PC-3 (cell line): Measurements from ENCODE around the gene TAS2R38. TPM values are rescaled to one million over a fixed set of nuclear protein-coding genes. Genes with fewer than 3 reads are reported as not detected.

Experiments used
- ATAC-seq: fragments of 200-7000 bp; cut with Tn5 transposase; 2 replicates; pipeline ENCODE4 v1.9.1; 2020; ENCODE audit warnings: mild to moderate bottlenecking, moderate library complexity
- BruUV-seq: library from RNA; stranded (reverse); fragments of 400-500 nt; replicated peaks from 2 replicates; lab custom pipeline; 2021; lab: Mats Ljungman, UMichigan
- CTCF ChIA-PET: fragments of 300-600 bp; sonication (Branson Sonifier 250); formaldehyde crosslinking; loops from one replicate; lab custom pipeline; 2022; ENCODE audit warnings: antibody characterized with exemption; lab: Charles Lee
- POLR2A ChIA-PET: fragments of 300-600 bp; sonication (Branson Sonifier 250); formaldehyde crosslinking; loops from one replicate; lab custom pipeline; 2022; ENCODE audit warnings: antibody characterized with exemption; ENCODE audit not compliant: unreplicated experiment; lab: Charles Lee
- DNase-seq: peaks from one replicate; pipeline ENCODE4 v3.0.0-alpha.2; 2015
- H2AFZ ChIP-seq: fragments of 300-600 bp; sonication (generic); 2 replicates; pipeline ENCODE4 v1.6.0; 2016; ENCODE audit warnings: antibody characterized with exemption, low read length
- H3F3A ChIP-seq: fragments of 300-600 bp; sonication (generic); one replicate; pipeline ENCODE4 v1.6.0; 2017; ENCODE audit warnings: antibody characterized with exemption, low read length, control low read depth, mild to moderate bottlenecking; ENCODE audit not compliant: unreplicated experiment
- H3K27ac ChIP-seq: fragments of 300-600 bp; sonication (generic); 2 replicates; pipeline ENCODE4 v1.5.1; 2016; ENCODE audit warnings: mild to moderate bottlenecking, low read length
- H3K27me3 ChIP-seq: fragments of 300-600 bp; sonication (generic); 2 replicates; pipeline ENCODE4 v1.6.1; 2016; ENCODE audit warnings: low read length, mixed read lengths
- H3K36me3 ChIP-seq: fragments of 300-600 bp; sonication (generic); 2 replicates; pipeline ENCODE4 v1.6.1; 2016; ENCODE audit warnings: low read depth, mixed run types, low read length, mixed read lengths
- H3K4me1 ChIP-seq: fragments of 300-600 bp; sonication (generic); 2 replicates; pipeline ENCODE4 v1.5.1; 2016; ENCODE audit warnings: low read length; ENCODE audit not compliant: insufficient read depth
- H3K4me2 ChIP-seq: fragments of 300-600 bp; sonication (generic); 2 replicates; pipeline ENCODE4 v1.6.0; 2016; ENCODE audit warnings: low read length
- H3K4me3 ChIP-seq: fragments of 300-600 bp; sonication (generic); 2 replicates; pipeline ENCODE4 v1.5.1; 2016; ENCODE audit warnings: mild to moderate bottlenecking, low read length, mixed read lengths
- H3K79me2 ChIP-seq: fragments of 300-600 bp; sonication (generic); 2 replicates; pipeline ENCODE4 v1.6.1; 2017; ENCODE audit warnings: low read length, mixed read lengths
- H3K9ac ChIP-seq: fragments of 300-600 bp; sonication (generic); 2 replicates; pipeline ENCODE4 v1.6.0; 2016; ENCODE audit warnings: mild to moderate bottlenecking, low read length
- H3K9me2 ChIP-seq: fragments of 300-600 bp; sonication (generic); replicated peaks from 2 replicates; pipeline ENCODE4 v1.6.1; 2016; ENCODE audit warnings: mixed run types, low read length, mixed read lengths
- H3K9me3 ChIP-seq: fragments of 300-600 bp; sonication (generic); 2 replicates; pipeline ENCODE4 v1.6.1; 2016; ENCODE audit warnings: low read length, mixed read lengths
- H4K20me1 ChIP-seq: fragments of 300-600 bp; sonication (generic); 2 replicates; pipeline ENCODE4 v1.6.1; 2016; ENCODE audit warnings: low read length, mixed read lengths
- EZH2 ChIP-seq: fragments of 300-600 bp; sonication (generic); IDR thresholded peaks from one replicate; pipeline ENCODE4 v1.6.1; 2017; ENCODE audit warnings: antibody characterized with exemption, mild to moderate bottlenecking, low read length; ENCODE audit not compliant: unreplicated experiment
- EZH2phosphoT487 ChIP-seq: fragments of 300-600 bp; sonication (generic); IDR thresholded peaks from 2 replicates; pipeline ENCODE4 v1.6.1; 2018; ENCODE audit warnings: mild to moderate bottlenecking, antibody characterized with exemption, low read length, borderline replicate concordance
- intact Hi-C: fragments of 100-400 bp; cut with micrococcal nuclease; formaldehyde crosslinking; loops from 2 replicates; pipeline ENCODE4 v1.9.0; 2023
- total RNA-seq: library from RNA; depleted of rRNA; stranded (reverse); fragments of >200 nt; gene quantifications from 2 replicates; pipeline ENCODE4 v1.2.3, GENCODE V29; 2014
- TF ChIP-seq, protein P1 (sequence below): fragments of 300-600 bp; sonication (generic); conservative IDR thresholded peaks from 2 replicates; pipeline ENCODE4 v1.5.1; 2017; ENCODE audit warnings: antibody characterized with exemption, low read depth, mild to moderate bottlenecking, low read length

Gene TAS2R38
- total RNA-seq, 1 experiment from 2014 or later: not detected

DNA sequence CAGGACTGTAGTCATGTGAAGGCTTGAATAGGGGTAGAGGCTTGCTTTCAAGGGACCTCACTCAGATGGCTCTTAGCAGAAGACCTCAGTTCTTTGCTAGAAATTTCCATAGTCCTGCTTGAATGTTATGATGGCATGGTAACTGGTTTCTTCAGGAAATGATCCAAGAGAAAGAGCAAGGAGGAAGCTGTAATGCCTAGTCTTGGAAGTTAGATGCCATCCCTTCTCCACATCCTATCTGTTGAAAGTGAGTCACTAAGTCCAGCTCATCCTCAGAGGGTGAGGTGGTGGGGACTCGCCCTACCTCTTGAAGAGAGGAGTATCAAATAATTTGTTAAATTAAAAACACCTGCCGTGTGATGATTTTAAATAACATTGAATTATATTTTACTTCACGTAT is 26.7 kb upstream of the TAS2R38 start:
- Histone ChIP-seq H3K4me2 (no peak overlapping the region), H3K27me3 (peaks cover 10% of the 10 kb centered on the region), H2AFZ (no peak overlapping the region), H3K9ac (no peak overlapping the region), H3F3A (no peaks in the 10 kb centered on the region), H3K4me3 (no peak overlapping the region), H3K36me3 (no peaks in the 10 kb centered on the region), H3K9me2 (no peaks in the 10 kb centered on the region), H3K27ac (no peak overlapping the region), H3K79me2 (no peaks in the 10 kb centered on the region), H3K4me1 (no peaks in the 10 kb centered on the region), H3K9me3 (no peaks in the 10 kb centered on the region), H4K20me1 (no peaks in the 10 kb centered on the region)
- TF ChIP-seq EZH2phosphoT487: no peak
- TF ChIP-seq, protein P1, sequence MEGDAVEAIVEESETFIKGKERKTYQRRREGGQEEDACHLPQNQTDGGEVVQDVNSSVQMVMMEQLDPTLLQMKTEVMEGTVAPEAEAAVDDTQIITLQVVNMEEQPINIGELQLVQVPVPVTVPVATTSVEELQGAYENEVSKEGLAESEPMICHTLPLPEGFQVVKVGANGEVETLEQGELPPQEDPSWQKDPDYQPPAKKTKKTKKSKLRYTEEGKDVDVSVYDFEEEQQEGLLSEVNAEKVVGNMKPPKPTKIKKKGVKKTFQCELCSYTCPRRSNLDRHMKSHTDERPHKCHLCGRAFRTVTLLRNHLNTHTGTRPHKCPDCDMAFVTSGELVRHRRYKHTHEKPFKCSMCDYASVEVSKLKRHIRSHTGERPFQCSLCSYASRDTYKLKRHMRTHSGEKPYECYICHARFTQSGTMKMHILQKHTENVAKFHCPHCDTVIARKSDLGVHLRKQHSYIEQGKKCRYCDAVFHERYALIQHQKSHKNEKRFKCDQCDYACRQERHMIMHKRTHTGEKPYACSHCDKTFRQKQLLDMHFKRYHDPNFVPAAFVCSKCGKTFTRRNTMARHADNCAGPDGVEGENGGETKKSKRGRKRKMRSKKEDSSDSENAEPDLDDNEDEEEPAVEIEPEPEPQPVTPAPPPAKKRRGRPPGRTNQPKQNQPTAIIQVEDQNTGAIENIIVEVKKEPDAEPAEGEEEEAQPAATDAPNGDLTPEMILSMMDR: no peak
- TF ChIP-seq EZH2: no peak
- POLR2A ChIA-PET: no interaction called here
- intact Hi-C loops: no loop called here
- BruUV-seq: no TSS peak
- no peak for DNase-seq
- CTCF ChIA-PET: no interaction called here
- no peak for ATAC-seq

DNA sequence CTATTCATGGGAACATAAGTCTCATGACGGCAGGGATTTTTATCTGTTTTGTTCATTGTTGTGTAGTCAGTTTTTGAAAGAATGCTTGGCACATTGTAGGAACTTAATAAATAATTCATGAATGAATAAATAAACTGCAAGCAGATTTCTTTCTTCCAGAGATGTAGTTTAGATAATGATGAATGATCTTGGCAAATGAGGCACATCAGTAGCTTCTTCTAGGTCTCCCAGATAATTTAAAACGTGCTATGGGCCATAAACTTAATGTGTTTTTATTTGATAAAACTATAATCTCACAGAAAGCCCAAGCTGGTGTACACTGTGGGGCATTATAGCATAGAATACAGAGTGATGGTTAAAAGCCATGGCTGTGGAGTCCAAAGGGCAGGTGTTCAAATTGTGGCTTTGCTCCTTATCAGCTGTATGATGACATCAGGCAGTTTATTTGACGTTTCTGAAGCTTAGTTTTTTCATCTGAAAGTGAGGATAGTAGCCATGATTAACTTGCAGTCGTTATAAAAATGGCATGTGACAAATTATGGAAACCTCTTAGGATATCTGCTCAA is 25.6 kb upstream of the TAS2R38 start:
- intact Hi-C loops: no loop called here
- TF ChIP-seq EZH2phosphoT487: no peak
- TF ChIP-seq, protein P1: no peak
- no peak for TF ChIP-seq EZH2
- no peaks in the 10 kb centered on the region for H3K9me3 ChIP-seq
- no peaks in the 10 kb centered on the region for H3K9me2 ChIP-seq
- H4K20me1 ChIP-seq: no peaks in the 10 kb centered on the region
- ChIA-PET CTCF (no interaction called here), POLR2A (no interaction called here)
- ATAC-seq: no peak
- H2AFZ ChIP-seq: no peak overlapping the region
- H3K4me3 ChIP-seq: no peak overlapping the region
- H3K27ac ChIP-seq: no peak overlapping the region
- H3K4me1 ChIP-seq: no peaks in the 10 kb centered on the region
- H3K27me3 ChIP-seq: peaks cover 12% of the 10 kb centered on the region
- no peak for DNase-seq
- H3K9ac ChIP-seq: no peak overlapping the region
- H3K4me2 ChIP-seq: no peak overlapping the region
- H3F3A ChIP-seq: no peaks in the 10 kb centered on the region
- BruUV-seq: no TSS peak
- no peaks in the 10 kb centered on the region for H3K79me2 ChIP-seq
- no peaks in the 10 kb centered on the region for H3K36me3 ChIP-seq

DNA sequence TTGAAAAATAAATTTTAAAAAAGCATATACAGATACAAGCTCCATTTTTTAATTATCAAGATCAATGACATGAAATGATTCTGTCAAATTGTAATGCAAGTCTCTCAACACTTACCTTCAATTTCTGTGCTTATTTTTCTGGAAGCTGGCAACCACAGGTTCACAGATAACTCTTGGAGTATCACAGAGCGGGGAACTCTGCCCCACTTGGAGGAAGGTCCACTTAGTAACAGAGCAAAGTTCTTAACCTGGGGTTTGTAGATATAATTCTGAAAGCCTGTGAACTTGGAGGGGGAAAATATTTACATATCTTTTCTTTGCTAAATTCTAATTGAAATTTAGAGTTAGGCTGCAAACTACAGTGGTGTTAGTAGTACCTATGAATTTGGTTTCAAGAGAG is 19.8 kb upstream of the TAS2R38 start:
- BruUV-seq: no TSS peak
- no peak for ATAC-seq
- POLR2A ChIA-PET: no interaction called here
- no peak overlapping the region for H3K9ac ChIP-seq
- no peaks in the 10 kb centered on the region for H3K36me3 ChIP-seq
- no peaks in the 10 kb centered on the region for H4K20me1 ChIP-seq
- TF ChIP-seq EZH2: no peak
- TF ChIP-seq, protein P1: no peak
- TF ChIP-seq EZH2phosphoT487: no peak
- H3K9me2 ChIP-seq: no peaks in the 10 kb centered on the region
- H3K27me3 ChIP-seq: peaks cover 12% of the 10 kb centered on the region
- H3K27ac ChIP-seq: no peak overlapping the region
- CTCF ChIA-PET: no interaction called here
- no peak overlapping the region for H2AFZ ChIP-seq
- H3K79me2 ChIP-seq: no peaks in the 10 kb centered on the region
- intact Hi-C loops: no loop called here
- H3K4me3 ChIP-seq: no peak overlapping the region
- H3K4me2 ChIP-seq: no peak overlapping the region
- no peaks in the 10 kb centered on the region for H3K4me1 ChIP-seq
- no peak for DNase-seq
- no peaks in the 10 kb centered on the region for H3F3A ChIP-seq
- H3K9me3 ChIP-seq: no peaks in the 10 kb centered on the region
